Cardiac ventricle fibroblast (primary cell): ENCODE data around the gene TMEM88. TPM values are rescaled to one million over a fixed set of nuclear protein-coding genes. Genes with fewer than 3 reads are reported as not detected.

Experiments used
- total RNA-seq: library from RNA; depleted of rRNA; stranded (reverse); fragments of >200 nt; gene quantifications from 2 replicates; pipeline ENCODE4 v1.2.3, GENCODE V29; 2015

Gene TMEM88
- total RNA-seq = 1.5 TPM in 1 of 2 replicates, not detected in the other

GRCh38 chr17:7854851-7855659, at the start of gene TMEM88:
Gene TMEM88, plus strand, starts transcription at chr17:7855066. Its CDS starts 9 bp downstream, at chr17:7855075.

GRCh38 chr17:7833795-7834541, 20.9 kb upstream of the TMEM88 start, which contains the start of gene KDM6B:
Gene KDM6B, plus strand, starts transcription at chr17:7834217. Its CDS starts 11,338 bp downstream, at chr17:7845555.

GRCh38 chr17:7856811-7857712, 2.2 kb downstream of the TMEM88 start, which contains the start of gene NAA38:
Gene NAA38, minus strand, starts transcription at chr17:7857559. Its CDS starts 96 bp downstream, at chr17:7857463.

GRCh38 chr17:7857713-7858521, 3.1 kb downstream of the TMEM88 start, which contains the start of gene CYB5D1:
Gene CYB5D1, plus strand, starts transcription at chr17:7858003. Its CDS starts 132 bp downstream, at chr17:7858135.

GRCh38 chr17:7888184-7888920, 33.5 kb downstream of the TMEM88 start, which contains the start of gene CHD3:
Gene CHD3, plus strand, starts transcription at chr17:7888789. Its CDS starts 212 bp downstream, at chr17:7889001.

Other genes starting within 250 kb of the TMEM88 start
- gene FXR2, start 240.2 kb upstream of the TMEM88 start, total RNA-seq = 20.4 and 24.7 TPM in 2 replicates
- 131 and 141 TPM in 2 replicates for gene SAT2, start 227.2 kb upstream of the TMEM88 start, total RNA-seq
- 0.81 and 0.83 TPM in 2 replicates for gene SHBG, start 224.9 kb upstream of the TMEM88 start, total RNA-seq
- gene ATP1B2, start 204.1 kb upstream of the TMEM88 start, total RNA-seq = 0.10 and 0.12 TPM in 2 replicates
- 33.1 and 47.9 TPM in 2 replicates for gene TP53, start 167.6 kb upstream of the TMEM88 start, total RNA-seq
- 4.1 and 4.9 TPM in 2 replicates for gene WRAP53, start 166.6 kb upstream of the TMEM88 start, total RNA-seq
- gene EFNB3, start 149.9 kb upstream of the TMEM88 start, total RNA-seq = 7.0 and 8.4 TPM in 2 replicates
- 1.2 TPM in 2 replicates for gene DNAH2, start 137.3 kb upstream of the TMEM88 start, total RNA-seq
- 8.2 and 9.7 TPM in 2 replicates for gene KDM6B, start 20.8 kb upstream of the TMEM88 start, total RNA-seq
- 52.0 and 64.5 TPM in 2 replicates for gene NAA38, start 2.5 kb downstream of the TMEM88 start, total RNA-seq
- gene CYB5D1, start 2.9 kb downstream of the TMEM88 start, total RNA-seq = 7.6 and 8.1 TPM in 2 replicates
- 56.3 and 66.2 TPM in 2 replicates for gene CHD3, start 33.7 kb downstream of the TMEM88 start, total RNA-seq
- gene RNF227, start 61.2 kb downstream of the TMEM88 start, total RNA-seq = 1.1 and 2.6 TPM in 2 replicates
- 0.44 and 1.9 TPM in 2 replicates for gene KCNAB3, start 74.8 kb downstream of the TMEM88 start, total RNA-seq
- gene TRAPPC1, start 76.9 kb downstream of the TMEM88 start, total RNA-seq = 48.2 and 48.4 TPM in 2 replicates
- 9.9 and 12.3 TPM in 2 replicates for gene CNTROB, start 77.1 kb downstream of the TMEM88 start, total RNA-seq
- gene GUCY2D, start 147.5 kb downstream of the TMEM88 start, total RNA-seq = not detected in 2 replicates
- gene ALOX15B, start 184.0 kb downstream of the TMEM88 start, total RNA-seq = 0.50 and 0.83 TPM in 2 replicates
- gene ALOX12B, start 232.7 kb downstream of the TMEM88 start, total RNA-seq = not detected in 2 replicates